HG02884 (cell line): Measurements from ENCODE around the gene PLA2G2C.
"Not testable (repeated sequence)": the region's sequence is repeated elsewhere in the genome, so short reads cannot be mapped to it uniquely, and the experiment has no call there.

Experiments
- ATAC-seq: cut with Tn5 transposase; IDR thresholded peaks from one replicate; pipeline ENCODE4 v1.9.1; 2021; ENCODE audit warnings: mild to moderate bottlenecking, moderate library complexity; ENCODE audit not compliant: unreplicated experiment

PLA2G2C gene

GRCh38 chr1:20138346-20138745, 48.0 kb downstream of the PLA2G2C start:
- ATAC-seq: no peak

DNA sequence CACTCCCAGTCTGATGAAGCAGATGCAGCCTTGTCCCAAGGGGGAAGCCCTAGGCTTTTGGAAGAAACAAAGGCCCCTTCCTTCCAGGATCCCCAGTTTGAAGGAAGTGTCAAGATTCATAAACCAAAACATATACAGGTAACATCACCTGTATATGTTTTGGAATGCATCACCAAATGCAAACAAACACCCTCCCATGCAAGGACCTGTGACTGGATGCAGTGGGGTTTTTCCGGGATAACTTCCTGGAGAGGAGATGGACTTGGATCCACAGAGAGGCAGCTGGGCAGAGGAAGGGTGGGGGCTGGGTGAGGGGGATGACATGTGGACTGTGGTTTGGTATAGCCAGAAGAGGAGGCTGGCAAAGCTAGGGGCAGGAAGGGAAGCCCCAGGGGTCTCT, 48.7 kb downstream of the PLA2G2C start:
- no peak for ATAC-seq

- no peak for ATAC-seq
Observed at GRCh38 chr1:20137055-20137454, 49.3 kb downstream of the PLA2G2C start.

GRCh38 chr1:20136249-20136648, 50.1 kb downstream of the PLA2G2C start:
- no peak for ATAC-seq

DNA sequence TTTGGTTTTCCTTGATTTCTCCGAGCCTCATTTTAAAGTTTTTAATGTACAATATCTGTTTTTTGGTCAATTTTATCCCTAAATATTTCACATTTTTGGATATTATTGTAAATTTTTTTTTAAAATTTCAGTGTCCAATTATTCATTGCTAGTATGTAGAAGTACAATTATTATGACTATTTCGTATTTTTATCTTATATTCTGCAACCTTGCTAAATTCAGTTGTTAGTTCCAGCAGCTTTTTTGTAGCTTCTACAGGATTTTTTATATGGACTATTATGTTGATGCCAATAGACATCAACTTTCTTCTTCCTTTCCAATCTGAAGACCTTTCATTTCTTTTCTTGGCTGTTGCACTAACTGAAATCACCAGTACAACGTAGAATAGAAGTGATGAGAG, 51.3 kb downstream of the PLA2G2C start:
- no peak for ATAC-seq

DNA sequence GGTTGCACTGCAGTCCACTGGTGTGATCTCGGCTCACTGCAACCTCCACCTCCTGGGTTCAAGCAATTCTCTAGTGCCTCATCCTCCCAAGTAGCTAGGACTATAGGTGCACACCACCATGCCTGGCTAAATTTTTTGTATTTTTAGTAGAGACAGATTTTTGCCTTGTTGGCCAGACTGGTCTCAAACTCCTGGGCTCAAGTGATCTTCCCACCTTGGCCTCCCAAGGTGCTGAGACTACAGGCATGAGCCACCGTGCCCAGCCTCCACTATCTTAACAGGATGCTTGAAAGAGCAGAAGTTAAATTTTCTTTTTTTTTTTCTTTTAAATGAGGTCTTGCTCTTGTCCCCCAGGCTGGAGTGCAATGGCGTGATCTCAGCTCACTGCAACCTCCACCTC, 55.8 kb downstream of the PLA2G2C start:
- ATAC-seq: not testable (repeated sequence)

- ATAC-seq: no peak
Observed at GRCh38 chr1:20126806-20127440, 59.4 kb downstream of the PLA2G2C start.

DNA sequence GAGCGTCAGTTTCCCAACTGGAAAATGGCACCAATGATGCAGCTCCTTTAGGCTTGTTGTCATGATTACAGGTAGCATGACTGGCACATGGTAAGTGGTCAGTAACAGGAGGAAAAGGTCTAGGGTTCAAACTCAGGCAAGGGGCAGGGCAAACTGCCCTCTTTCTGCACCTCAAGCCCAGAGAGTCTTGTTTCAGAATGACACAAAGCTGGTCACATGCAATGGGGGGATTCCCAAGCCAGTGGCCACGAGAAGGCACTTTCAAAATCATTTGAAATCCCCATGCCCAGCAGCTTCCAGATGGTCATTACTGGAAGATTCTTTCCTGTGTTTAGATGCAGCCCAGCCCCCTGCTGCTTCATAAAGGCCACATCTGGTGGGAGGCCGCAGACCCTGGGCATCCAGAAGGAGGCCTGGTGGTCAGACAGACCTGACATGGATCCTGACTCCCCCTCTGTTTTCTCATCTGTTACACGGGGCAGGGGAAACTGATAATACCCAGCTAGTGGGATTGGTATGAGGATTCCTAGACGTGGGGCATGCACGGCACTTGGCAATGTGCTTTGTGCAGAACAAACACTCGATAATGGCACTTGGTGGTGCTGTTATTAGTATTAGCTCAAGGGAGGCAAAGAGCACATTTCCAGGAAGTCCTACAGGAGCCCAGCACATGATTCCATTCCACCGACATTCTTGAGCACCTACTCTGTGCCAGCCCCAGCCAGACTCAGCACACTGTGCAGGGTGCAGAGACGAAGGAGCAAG, 60.1 kb downstream of the PLA2G2C start:
- ATAC-seq: no peak

- ATAC-seq: no peak
Observed at GRCh38 chr1:20125100-20125499, 61.2 kb downstream of the PLA2G2C start.

GRCh38 chr1:20124456-20125057, 61.8 kb downstream of the PLA2G2C start:
- ATAC-seq: no peak

GRCh38 chr1:20123722-20124455, 62.4 kb downstream of the PLA2G2C start:
- no peak for ATAC-seq

DNA sequence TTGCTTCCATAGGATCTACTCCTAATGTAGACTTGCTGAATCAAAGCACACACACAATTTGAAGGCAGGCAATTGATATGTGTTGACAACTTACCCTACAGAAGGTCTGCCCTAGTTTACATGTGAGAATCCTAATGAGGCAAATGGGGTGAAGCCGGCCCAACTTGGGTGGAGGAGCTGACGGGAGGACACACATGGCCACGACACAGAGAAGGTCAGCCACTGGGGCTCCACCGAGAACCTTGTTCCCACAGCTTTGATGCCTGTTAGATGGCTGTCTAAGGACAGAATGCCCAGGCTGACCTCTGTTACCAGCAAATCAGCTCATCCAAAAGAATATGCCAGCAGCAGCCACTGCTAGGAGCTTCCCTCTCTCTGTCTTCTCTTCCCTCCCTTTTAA, 65.5 kb downstream of the PLA2G2C start:
- ATAC-seq: no peak

- ATAC-seq: no peak
Observed at GRCh38 chr1:20119347-20119746, 67.0 kb downstream of the PLA2G2C start, which contains the start of gene PLA2G2D. Gene PLA2G2D (minus strand): TSS chr1:20119536. CDS start chr1:20119498, 38 bp downstream.

GRCh38 chr1:20117236-20117635, 69.1 kb downstream of the PLA2G2C start:
- no peak for ATAC-seq

GRCh38 chr1:20115916-20116315, 70.4 kb downstream of the PLA2G2C start:
- ATAC-seq: no peak

- no peak for ATAC-seq
Observed at GRCh38 chr1:20115479-20115878, 70.8 kb downstream of the PLA2G2C start.

DNA sequence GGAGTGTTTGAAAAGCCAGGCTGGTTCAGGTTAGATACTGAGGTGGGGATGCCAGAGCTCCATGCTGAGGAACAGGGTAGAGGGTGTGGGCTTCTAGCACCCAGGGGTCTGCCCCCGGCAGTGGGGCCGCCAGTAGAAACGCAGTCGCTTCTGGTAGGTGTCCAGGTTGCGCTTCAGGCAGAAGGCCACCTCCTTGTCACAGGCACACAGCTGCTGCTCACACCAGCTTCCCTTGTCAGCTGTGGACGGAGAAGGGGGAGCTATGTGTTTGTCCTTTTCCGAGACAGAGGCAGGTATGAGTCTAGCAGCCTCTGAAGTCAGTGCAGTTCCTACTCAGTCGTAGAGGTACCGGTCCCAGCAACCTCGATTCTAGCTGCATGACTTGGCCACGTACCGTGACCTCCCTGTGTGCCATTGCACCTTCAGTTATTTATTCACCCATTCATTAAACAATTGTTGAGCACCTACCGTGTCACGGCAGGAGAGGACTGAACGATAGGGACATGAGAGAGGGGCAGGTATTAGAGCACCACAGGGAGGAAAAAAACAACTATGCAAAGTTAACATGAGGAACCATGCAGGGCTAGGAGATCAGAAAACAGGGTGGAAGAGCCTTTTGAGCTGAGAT, 72.2 kb downstream of the PLA2G2C start:
- ATAC-seq: no peak
